H1 (cell line): ENCODE measurements around the gene TMEM222. TPM values are rescaled to one million over a fixed set of nuclear protein-coding genes. Genes with fewer than 3 reads are reported as not detected.

Experiments used
- ATF3 ChIP-seq: IDR thresholded peaks from 2 replicates; pipeline ENCODE4 v1.6.1; 2011; ENCODE audit warnings: low read depth, mild to moderate bottlenecking, low read length; ENCODE audit not compliant: insufficient read depth
- YY1 ChIP-seq: IDR thresholded peaks from 2 replicates; pipeline ENCODE4 v1.6.1; 2011; ENCODE audit warnings: low read depth, mild to moderate bottlenecking, low read length
- polyA plus RNA-seq, 7 experiments: library from polyadenylated mRNA; depleted of rRNA in 3 of 7; stranded (reverse) in 5 of 7; unstranded in 2 of 7; fragments of >200 nt in 5 of 7; fragments of 200-250 nt in 2 of 7; gene quantifications; 1 replicate in 5 of 7; 2 replicates in 1 of 7; 4 replicates in 1 of 7; pipeline versions ENCODE4 v1.2.1 to v1.2.3, GENCODE V29; 2011 to 2013; ENCODE audit warnings: missing spikeins in 2 of 7, mixed read lengths in 2 of 7
- total RNA-seq: library from RNA; stranded (reverse); fragmentation: NEBNext Ultra II Directional; extraction: Animal tissue kit (Norgen Biotek cat#: 25700); gene quantifications from 2 replicates; pipeline ENCODE4 v1.2.1, GENCODE V29; 2021

Gene TMEM222
- total and polyA plus RNA-seq, 2 of the 8 experiments (the other 6 are each of a cell fraction or from before 2014, with no cell fraction given): 27.0 to 51.8 TPM

DNA sequence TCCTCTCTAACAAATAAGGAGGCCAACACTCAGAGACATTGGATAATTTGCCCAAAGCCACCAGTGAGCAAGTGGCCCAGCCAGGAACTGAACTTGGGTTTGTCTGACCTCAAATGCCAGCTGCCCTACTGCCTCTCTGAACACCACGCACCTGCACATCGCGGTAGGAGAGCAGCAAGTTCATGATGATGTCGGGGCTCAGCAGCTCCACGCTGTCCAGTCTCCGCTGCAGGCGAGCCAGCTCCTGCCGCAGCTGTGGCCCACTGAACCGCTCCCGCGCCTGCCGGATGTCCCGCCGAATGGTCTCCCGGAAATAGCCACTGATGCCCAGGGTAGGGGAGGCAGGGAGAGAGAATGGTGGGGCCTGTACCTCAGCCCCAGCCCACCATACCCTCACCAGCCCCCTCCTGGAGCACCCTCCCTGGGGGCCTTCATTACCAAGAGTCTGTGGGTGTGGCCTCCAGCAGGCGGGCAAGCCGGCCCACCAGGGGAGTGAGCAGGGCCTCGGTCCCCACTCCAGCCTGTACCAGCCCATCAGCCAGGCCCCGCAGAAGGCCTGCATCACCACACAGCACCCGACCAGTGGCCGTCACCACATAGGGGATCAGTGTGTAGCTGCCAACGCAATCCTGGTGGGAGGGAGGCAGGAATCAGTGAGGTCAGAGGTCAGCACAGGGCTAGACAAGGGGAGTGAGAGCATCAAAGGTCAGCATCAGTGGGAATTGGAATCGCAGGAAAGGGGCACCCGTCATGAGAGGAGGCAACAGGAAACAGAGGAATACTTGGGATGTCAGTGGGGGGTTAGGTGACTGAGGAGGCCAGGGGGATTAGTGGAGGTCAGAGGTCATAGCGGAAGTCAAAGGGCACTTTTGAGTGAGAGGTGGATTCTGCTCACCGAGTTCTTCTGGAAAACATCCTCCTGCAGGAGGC is 42.1 kb downstream of the TMEM222 start (continued):
- TF ChIP-seq ATF3 (no peak), YY1 (no peak)
